ENCODE results near the gene ANKRA2. TPM values are rescaled to one million over a fixed set of nuclear protein-coding genes. Genes with fewer than 3 reads are reported as not detected.
A peak's percentile ranks its signal among the peaks of the same experiment; 100 is the strongest.

The ANKRA2 gene
- polyA plus RNA-seq, 1 donor from 2014 or later: 19.3 TPM

- Mint-ChIP-seq H3K9me3 (no peaks in the 10 kb centered on the region), H3K4me1 (no peaks in the 10 kb centered on the region), H3K27ac (no peak overlapping the region), H3K27me3 (no peaks in the 10 kb centered on the region), H3K36me3 (peaks cover 13% of the 10 kb centered on the region), H3K4me3 (no peak overlapping the region)
Observed at GRCh38 chr5:73582285-73583145, 17.1 kb upstream of the ANKRA2 start.

GRCh38 chr5:73565969-73566547 lies 619 bp upstream of the ANKRA2 start:
- H3K4me3 Mint-ChIP-seq: peak overlapping the region; percentile 92 to 99 (median 98)
- H3K36me3 Mint-ChIP-seq: peaks cover 11% of the 10 kb centered on the region
- peak overlapping the region; percentile 99 to 100 (median 99) for H3K27ac Mint-ChIP-seq
- peaks cover 21 to 34% (median 28%) of the 10 kb centered on the region in 3 donors for H3K4me1 Mint-ChIP-seq
- H3K27me3 Mint-ChIP-seq: no peaks in the 10 kb centered on the region
- no peaks in the 10 kb centered on the region for H3K9me3 Mint-ChIP-seq

GRCh38 chr5:73564675-73565074 lies 764 bp downstream of the ANKRA2 start:
- peak overlapping the region; percentile 99 to 100 (median 99) for H3K27ac Mint-ChIP-seq
- H3K4me3 Mint-ChIP-seq: peak overlapping the region; percentile 92 to 99 (median 98)
- peaks cover 11% of the 10 kb centered on the region for H3K36me3 Mint-ChIP-seq
- H3K27me3 Mint-ChIP-seq: no peaks in the 10 kb centered on the region
- no peaks in the 10 kb centered on the region for H3K9me3 Mint-ChIP-seq
- peaks cover 21 to 37% (median 30%) of the 10 kb centered on the region in 3 donors for H3K4me1 Mint-ChIP-seq

- Mint-ChIP-seq H3K4me1 (peaks cover 21 to 37% (median 30%) of the 10 kb centered on the region in 3 donors), H3K27ac (peak overlapping the region; percentile 99 to 100 (median 99)), H3K36me3 (peaks cover 11% of the 10 kb centered on the region), H3K9me3 (no peaks in the 10 kb centered on the region), H3K4me3 (peak overlapping the region; percentile 92 to 99 (median 98)), H3K27me3 (no peaks in the 10 kb centered on the region)
Observed at GRCh38 chr5:73564018-73564417, 1.4 kb downstream of the ANKRA2 start.

- no peaks in the 10 kb centered on the region for H3K9me3 Mint-ChIP-seq
- H3K4me1 Mint-ChIP-seq: peaks cover 7 to 12% (median 12%) of the 10 kb centered on the region in 3 donors
- H3K4me3 Mint-ChIP-seq: no peak overlapping the region
- H3K36me3 Mint-ChIP-seq: peaks cover 7% of the 10 kb centered on the region
- H3K27ac Mint-ChIP-seq: no peak overlapping the region
- no peaks in the 10 kb centered on the region for H3K27me3 Mint-ChIP-seq
Observed at GRCh38 chr5:73558950-73559349, 6.5 kb downstream of the ANKRA2 start.

- no peaks in the 10 kb centered on the region for H3K4me1 Mint-ChIP-seq
- no peaks in the 10 kb centered on the region for H3K36me3 Mint-ChIP-seq
- no peaks in the 10 kb centered on the region for H3K9me3 Mint-ChIP-seq
- no peak overlapping the region for H3K4me3 Mint-ChIP-seq
- H3K27ac Mint-ChIP-seq: no peak overlapping the region
- no peaks in the 10 kb centered on the region for H3K27me3 Mint-ChIP-seq
Observed at GRCh38 chr5:73552642-73553041, 12.8 kb downstream of the ANKRA2 start.

- Mint-ChIP-seq H3K27me3 (no peaks in the 10 kb centered on the region), H3K4me1 (no peaks in the 10 kb centered on the region), H3K27ac (no peak overlapping the region)
Observed at GRCh38 chr5:73550016-73550415, 15.4 kb downstream of the ANKRA2 start.

GRCh38 chr5:73545403-73545779 lies 20.0 kb downstream of the ANKRA2 start:
- Mint-ChIP-seq H3K27ac (no peak overlapping the region), H3K4me3 (no peak overlapping the region), H3K36me3 (no peaks in the 10 kb centered on the region), H3K9me3 (no peaks in the 10 kb centered on the region), H3K27me3 (no peaks in the 10 kb centered on the region), H3K4me1 (no peaks in the 10 kb centered on the region)

More at GRCh38 chr5:73550016-73550415, 15.4 kb downstream of the ANKRA2 start:
- Mint-ChIP-seq H3K9me3 (no peaks in the 10 kb centered on the region), H3K4me3 (no peak overlapping the region), H3K36me3 (no peaks in the 10 kb centered on the region)

GRCh38 chr5:73544429-73545402 lies 20.7 kb downstream of the ANKRA2 start:
- H3K36me3 Mint-ChIP-seq: no peaks in the 10 kb centered on the region
- no peak overlapping the region for H3K4me3 Mint-ChIP-seq
- no peaks in the 10 kb centered on the region for H3K27me3 Mint-ChIP-seq
- no peak overlapping the region for H3K27ac Mint-ChIP-seq
- H3K4me1 Mint-ChIP-seq: no peaks in the 10 kb centered on the region
- no peaks in the 10 kb centered on the region for H3K9me3 Mint-ChIP-seq

GRCh38 chr5:73542020-73542419 lies 23.4 kb downstream of the ANKRA2 start:
- Mint-ChIP-seq H3K4me3 (no peak overlapping the region), H3K9me3 (no peaks in the 10 kb centered on the region), H3K4me1 (no peaks in the 10 kb centered on the region), H3K36me3 (no peaks in the 10 kb centered on the region), H3K27ac (no peak overlapping the region), H3K27me3 (no peaks in the 10 kb centered on the region)

- no peaks in the 10 kb centered on the region for H3K36me3 Mint-ChIP-seq
- no peaks in the 10 kb centered on the region for H3K9me3 Mint-ChIP-seq
- H3K27me3 Mint-ChIP-seq: peaks cover 2% of the 10 kb centered on the region
Observed at GRCh38 chr5:73540192-73540591, 25.2 kb downstream of the ANKRA2 start.

GRCh38 chr5:73539730-73540129 lies 25.7 kb downstream of the ANKRA2 start:
- Mint-ChIP-seq H3K36me3 (no peaks in the 10 kb centered on the region), H3K27ac (no peak overlapping the region), H3K4me1 (peaks cover 0 to 2% (median 0%) of the 10 kb centered on the region in 3 donors), H3K27me3 (peaks cover 2% of the 10 kb centered on the region), H3K9me3 (no peaks in the 10 kb centered on the region), H3K4me3 (no peak overlapping the region)

More at GRCh38 chr5:73540192-73540591, 25.2 kb downstream of the ANKRA2 start:
- Mint-ChIP-seq H3K27ac (no peak overlapping the region), H3K4me3 (no peak overlapping the region), H3K4me1 (peaks cover 0 to 2% (median 0%) of the 10 kb centered on the region in 3 donors)

GRCh38 chr5:73534971-73535370 lies 30.5 kb downstream of the ANKRA2 start:
- no peaks in the 10 kb centered on the region for H3K36me3 Mint-ChIP-seq
- peak overlapping the region in 1 of 3 donors; percentile 29 for H3K27ac Mint-ChIP-seq
- peaks cover 0 to 2% (median 0%) of the 10 kb centered on the region in 3 donors for H3K4me1 Mint-ChIP-seq
- no peaks in the 10 kb centered on the region for H3K9me3 Mint-ChIP-seq
- no peak overlapping the region for H3K4me3 Mint-ChIP-seq
- peaks cover 9% of the 10 kb centered on the region for H3K27me3 Mint-ChIP-seq

GRCh38 chr5:73534011-73534644 lies 31.3 kb downstream of the ANKRA2 start:
- Mint-ChIP-seq H3K4me3 (no peak overlapping the region), H3K27ac (no peak overlapping the region), H3K9me3 (no peaks in the 10 kb centered on the region), H3K36me3 (no peaks in the 10 kb centered on the region), H3K27me3 (peaks cover 9% of the 10 kb centered on the region), H3K4me1 (peaks cover 0 to 2% (median 0%) of the 10 kb centered on the region in 3 donors)
